ENCODE results near the gene TECTA.
"Not testable (repeated sequence)": the region's sequence is repeated elsewhere in the genome, so short reads cannot be mapped to it uniquely, and the experiment has no call there.

Gene TECTA

GRCh38 chr11:121237247-121237646 lies 136.2 kb downstream of the TECTA start:
- not testable (repeated sequence) for DNase-seq

DNA sequence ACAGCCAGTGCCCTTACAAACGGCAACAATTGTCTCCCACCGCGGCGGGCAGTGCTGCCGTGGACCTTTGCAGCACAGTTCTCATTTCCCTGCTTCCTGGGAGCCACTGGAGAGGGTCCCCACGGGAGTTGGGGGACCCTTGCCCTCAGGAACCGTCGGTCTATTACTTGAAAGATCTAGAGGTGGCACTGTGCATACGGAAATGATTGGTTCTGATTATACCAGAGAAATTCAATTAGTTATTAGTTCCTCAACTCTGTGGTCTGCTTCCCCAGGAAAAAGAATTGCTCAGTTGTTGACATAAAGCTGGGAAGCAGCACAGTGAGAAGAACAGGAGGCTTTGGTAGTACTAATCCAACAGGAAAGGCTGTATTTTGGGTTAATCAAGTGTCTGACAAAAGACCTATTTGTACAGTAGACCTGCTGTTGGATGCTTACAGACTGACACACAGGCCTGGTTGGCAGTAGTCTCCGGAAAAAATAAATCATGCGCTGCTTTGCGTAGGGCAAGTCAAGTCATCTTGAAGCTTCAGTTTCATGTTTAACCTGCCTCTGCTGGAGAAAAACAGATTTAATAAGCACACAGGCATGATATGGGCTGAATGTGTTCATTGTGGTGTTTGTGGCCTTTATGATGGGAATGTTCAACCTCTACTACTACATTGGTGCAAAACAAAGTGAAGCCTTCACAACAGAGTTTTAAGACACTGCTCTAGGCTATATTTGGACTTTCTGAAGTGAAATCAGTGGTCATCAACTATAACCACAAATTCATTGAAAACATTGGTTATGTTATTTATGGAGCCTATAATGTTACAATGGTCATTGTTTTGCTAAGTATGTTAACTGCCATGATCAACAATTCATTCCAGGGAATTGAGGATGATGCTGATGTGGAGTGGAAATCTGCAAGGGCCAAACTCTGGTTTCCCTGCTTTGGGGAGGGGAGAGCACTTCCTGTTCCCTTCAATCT lies 136.9 kb downstream of the TECTA start:
- DNase-seq, result no peak

DNA sequence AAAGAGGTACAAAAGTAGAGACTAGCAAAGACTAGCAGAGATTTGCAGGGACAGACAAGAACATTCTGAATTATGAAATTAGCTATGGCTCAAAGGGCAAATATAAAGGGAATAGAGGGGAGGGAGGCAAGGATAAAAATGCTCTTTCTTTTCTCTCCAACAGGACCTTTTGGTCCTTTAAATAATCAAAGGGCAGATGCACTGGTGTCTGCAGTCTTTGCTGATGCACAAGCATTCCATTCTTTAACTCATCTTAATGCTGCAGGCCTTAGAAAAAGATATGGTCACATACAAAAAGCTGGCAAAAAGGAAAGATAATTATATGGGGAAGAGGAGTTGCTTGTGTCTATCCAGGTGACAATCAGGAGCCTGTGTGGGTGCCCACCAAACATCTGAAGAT lies 137.9 kb downstream of the TECTA start:
- no peak for DNase-seq

DNA sequence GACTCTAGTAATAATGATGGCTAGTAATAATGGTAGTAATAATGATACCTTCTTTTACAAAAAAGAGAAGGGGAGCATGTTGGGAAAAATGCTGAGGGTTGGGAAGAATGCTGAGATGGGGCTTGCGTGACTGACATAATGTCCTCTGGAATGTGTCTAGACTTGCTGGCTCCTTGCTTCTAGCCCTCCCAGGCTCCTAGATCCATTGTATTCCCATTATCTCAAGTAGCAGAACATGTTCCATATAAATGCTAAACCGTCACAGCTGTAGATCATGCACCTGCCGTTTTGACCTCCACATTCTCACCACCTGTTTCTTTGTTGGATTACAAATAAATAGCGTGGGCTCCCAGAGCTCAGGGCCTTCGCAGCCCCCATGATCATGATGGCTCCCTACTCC lies 139.0 kb downstream of the TECTA start:
- DNase-seq, result not testable (repeated sequence)

GRCh38 chr11:121240650-121241303 lies 139.7 kb downstream of the TECTA start:
- DNase-seq, result no peak
